ENCODE data around the gene AMMECR1L.

The AMMECR1L gene

DNA sequence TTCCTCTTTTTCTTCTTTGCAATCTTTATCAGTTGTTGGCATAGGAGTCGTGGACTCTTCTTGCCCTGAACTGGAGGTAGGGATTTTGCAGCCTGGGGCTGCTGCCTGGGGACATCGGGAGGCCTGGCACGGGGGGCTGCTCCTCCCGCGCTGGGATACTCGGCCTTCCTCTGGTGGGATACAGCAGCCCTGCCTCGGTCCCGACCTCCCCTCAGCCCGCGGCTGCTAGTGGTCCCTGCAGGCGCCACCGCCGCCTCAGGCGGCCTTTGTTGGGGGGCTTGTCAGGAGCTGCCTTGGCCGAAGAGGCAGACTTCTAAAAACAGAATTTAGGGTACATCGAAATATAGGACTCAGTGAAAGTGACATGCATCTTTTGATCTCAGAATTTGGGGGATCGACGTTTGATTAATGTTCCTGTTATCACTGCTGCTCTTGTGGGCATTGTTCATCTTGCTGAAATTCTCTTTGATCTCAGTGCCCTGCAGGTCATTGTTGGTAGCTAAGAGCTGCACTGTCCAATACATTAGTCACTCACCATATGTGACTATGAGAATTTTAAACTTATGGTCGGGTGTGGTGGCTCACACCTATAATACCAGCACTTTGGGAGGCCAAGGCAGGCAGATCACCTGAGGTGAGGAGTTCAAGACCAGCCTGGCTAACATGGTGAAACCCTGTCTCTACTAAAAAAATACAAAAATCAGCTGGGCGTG is 44.1 kb downstream of the AMMECR1L start:
- no peak for TF ChIP-seq CTCF (IDR thresholded peaks at IDR 0.05)

DNA sequence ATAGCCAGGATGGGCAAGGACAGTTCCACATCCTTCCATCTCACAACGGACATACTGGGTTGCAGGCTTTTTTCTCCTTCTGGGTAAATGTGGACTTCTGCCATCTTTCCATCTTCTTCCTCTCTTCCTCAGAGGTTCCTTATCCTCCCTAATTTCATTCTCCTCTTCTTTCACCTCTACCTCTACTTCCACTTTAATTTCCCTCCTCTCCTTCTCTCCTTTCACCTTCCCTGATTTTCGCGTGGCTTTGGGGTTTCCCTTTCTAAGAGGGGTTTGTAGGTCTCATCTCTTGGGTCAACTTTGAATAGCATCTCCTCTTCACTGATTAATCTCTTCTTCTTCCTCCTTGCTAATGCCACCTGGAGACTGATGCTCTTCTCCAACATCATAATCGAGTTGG is 44.9 kb downstream of the AMMECR1L start:
- no peak for TF ChIP-seq CTCF (IDR thresholded peaks at IDR 0.05)

GRCh38 chr2:127834951-127835350 is 50.8 kb downstream of the AMMECR1L start:
- no peak for TF ChIP-seq CTCF (IDR thresholded peaks at IDR 0.05)

DNA sequence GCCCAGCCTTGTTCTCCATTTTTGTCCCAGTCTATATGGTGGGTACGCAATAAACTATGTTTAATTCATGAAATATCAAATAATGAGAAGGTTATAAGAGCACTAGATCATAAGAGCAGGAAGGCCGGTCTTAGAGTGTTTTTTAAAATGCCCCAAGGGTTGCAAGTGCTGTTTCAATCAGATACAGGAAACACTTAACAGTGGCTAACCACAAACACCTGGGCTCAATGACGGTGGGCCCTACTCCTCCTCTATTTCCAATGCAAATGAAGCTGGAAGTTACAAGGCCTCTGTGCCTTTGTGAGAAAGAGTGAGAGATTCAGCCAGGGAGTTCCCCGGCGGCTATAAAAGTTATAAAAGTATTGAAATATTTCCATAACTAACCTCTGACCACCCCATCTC is 55.9 kb downstream of the AMMECR1L start:
- no peak for TF ChIP-seq CTCF (IDR thresholded peaks at IDR 0.05)

DNA sequence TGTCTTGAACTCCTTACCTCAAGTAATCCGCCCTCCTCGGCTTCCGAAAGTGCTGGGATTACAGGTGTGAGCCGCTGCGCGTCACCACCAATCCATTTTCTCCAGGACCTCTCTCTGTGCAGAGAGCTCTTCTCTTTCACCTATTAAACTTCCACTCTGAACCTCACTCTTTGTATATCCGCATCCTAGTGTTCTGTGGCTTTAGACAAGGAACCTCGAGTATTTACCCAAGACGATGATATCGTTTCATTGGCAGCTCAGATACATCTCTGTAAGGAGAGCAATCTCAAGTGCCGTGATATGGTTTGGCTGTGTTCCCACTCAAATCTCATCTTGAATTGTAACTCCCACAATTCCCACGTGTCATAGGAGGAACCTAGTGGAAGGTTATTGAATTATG is 59.7 kb downstream of the AMMECR1L start:
- TF ChIP-seq CTCF (IDR thresholded peaks at IDR 0.05): no peak

DNA sequence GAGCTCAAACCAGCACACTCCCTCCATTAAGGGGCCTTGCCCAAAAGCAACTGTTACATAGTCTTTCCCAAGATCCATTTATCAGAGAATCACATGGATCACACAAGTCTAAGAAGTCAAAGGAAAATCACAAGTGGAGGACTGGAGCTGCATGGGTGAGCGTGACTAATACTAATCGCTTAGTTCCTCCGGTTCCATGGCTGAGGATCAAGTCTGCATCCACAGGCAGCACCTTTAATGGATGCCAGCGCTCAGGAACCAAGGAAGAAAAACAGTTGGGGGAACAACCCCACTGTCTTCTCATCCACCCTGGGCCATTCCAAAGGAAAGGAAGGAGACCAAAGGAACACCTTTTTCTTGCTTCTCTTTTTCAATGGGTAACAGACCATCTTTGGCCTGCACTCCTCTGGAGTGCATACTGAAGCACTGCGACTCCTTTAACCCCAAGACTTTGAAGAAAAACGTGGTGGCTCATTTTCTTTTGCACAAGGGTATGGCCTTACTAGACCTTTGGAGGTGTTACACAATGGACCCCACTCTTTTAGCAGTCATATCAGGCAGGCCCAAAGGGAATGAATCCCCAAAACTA is 65.6 kb downstream of the AMMECR1L start:
- TF ChIP-seq CTCF (IDR thresholded peaks at IDR 0.05): no peak

GRCh38 chr2:127818794-127819425 is 66.8 kb downstream of the AMMECR1L start:
- no peak for TF ChIP-seq CTCF (IDR thresholded peaks at IDR 0.05)
